ENCODE data around the gene DTX2. TPM values are rescaled to one million over a fixed set of nuclear protein-coding genes. Genes with fewer than 3 reads are reported as not detected.
"Not testable (repeated sequence)": the region's sequence is repeated elsewhere in the genome, so short reads cannot be mapped to it uniquely, and the experiment has no call there.

The DTX2 gene
- polyA plus RNA-seq, 4 donors = 16.0 to 41.2 (median 30.9) TPM

DNA sequence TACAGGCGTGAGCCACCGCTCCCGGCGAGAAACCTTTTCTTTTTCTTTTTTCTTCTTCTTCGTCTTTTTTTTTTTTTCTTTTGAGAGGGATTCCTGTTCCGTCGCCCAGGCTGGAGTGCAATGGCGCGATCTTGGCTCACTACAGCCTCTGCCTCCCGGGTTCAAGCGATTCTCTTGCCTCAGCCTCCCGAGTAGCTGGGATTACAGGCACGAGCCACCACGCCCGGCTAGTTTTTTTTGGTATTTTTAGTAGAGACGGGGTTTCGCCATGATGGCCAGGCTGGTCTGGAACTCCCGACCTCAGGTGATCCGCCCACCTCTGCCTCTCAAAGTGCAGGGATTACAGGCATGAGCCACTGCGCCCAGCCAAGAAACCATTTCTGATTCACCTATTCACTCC, 742 bp upstream of the DTX2 start:
- not testable (repeated sequence) for FAIRE-seq; H3K9me3 ChIP-seq (ENCODE audit: control insufficient read depth in 2 of 2, insufficient read depth in 1 of 2, low read depth in 1 of 2, low read length in 1 of 2); H3K4me1 ChIP-seq (ENCODE audit: control insufficient read depth in 3 of 3, insufficient read depth in 2 of 3, low read depth in 1 of 3, low read length in 2 of 3); H3K36me3 ChIP-seq (ENCODE audit: control insufficient read depth in 3 of 3, insufficient read depth in 2 of 3, low read depth in 1 of 3, low read length in 3 of 3); H3K27ac ChIP-seq (ENCODE audit: low read depth in 1 of 3, low read length in 2 of 3); DNase-seq; H3K27me3 ChIP-seq (ENCODE audit: control insufficient read depth in 3 of 3, insufficient read depth in 3 of 3, low read length in 3 of 3); H3K4me3 ChIP-seq (ENCODE audit: low read depth in 1 of 3, low read length in 3 of 3)
- WGBS, 3 donors = 82 to 91% (median 90%) methylated on average over 9 to 14 of the region's 20 CpGs

- no CpG with 5 or more reads among the region's 17 CpGs for WGBS, 3 donors
- H3K27ac ChIP-seq (ENCODE audit: low read depth in 1 of 3, low read length in 2 of 3); DNase-seq; H3K36me3 ChIP-seq (ENCODE audit: control insufficient read depth in 3 of 3, insufficient read depth in 2 of 3, low read depth in 1 of 3, low read length in 3 of 3); H3K4me3 ChIP-seq (ENCODE audit: low read depth in 1 of 3, low read length in 3 of 3); H3K4me1 ChIP-seq (ENCODE audit: control insufficient read depth in 3 of 3, insufficient read depth in 2 of 3, low read depth in 1 of 3, low read length in 2 of 3); FAIRE-seq; H3K27me3 ChIP-seq (ENCODE audit: control insufficient read depth in 3 of 3, insufficient read depth in 3 of 3, low read length in 3 of 3); H3K9me3 ChIP-seq (ENCODE audit: control insufficient read depth in 2 of 2, insufficient read depth in 1 of 2, low read depth in 1 of 2, low read length in 1 of 2): not testable (repeated sequence)
These were observed 868 bp downstream of the DTX2 start for GRCh38 chr7:76462271-76462882.

DNA sequence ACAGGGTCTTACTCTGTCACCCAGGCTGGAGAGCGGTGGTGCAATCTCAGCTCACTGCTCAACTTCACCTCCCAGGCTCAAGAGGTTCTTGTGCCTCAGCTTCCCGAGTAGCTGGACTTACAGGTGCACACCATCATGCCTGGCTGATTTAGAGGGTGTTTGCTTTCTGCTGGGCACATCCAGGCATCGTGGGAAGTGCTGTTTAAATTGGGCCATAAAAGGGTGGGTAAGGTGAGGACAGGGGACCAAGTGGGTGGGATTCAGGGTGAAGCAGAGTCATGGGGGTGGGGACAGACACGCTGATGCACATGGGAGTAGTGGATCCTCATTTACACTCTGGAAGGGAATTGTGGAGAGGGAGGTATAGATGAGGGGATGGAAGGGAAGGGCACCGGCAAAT, 3.5 kb downstream of the DTX2 start:
- not testable (repeated sequence) for H3K36me3 ChIP-seq (ENCODE audit: control insufficient read depth in 3 of 3, insufficient read depth in 2 of 3, low read depth in 1 of 3, low read length in 3 of 3); FAIRE-seq; DNase-seq; H3K9me3 ChIP-seq (ENCODE audit: control insufficient read depth in 2 of 2, insufficient read depth in 1 of 2, low read depth in 1 of 2, low read length in 1 of 2); H3K4me1 ChIP-seq (ENCODE audit: control insufficient read depth in 3 of 3, insufficient read depth in 2 of 3, low read depth in 1 of 3, low read length in 2 of 3); H3K27ac ChIP-seq (ENCODE audit: low read depth in 1 of 3, low read length in 2 of 3); H3K27me3 ChIP-seq (ENCODE audit: control insufficient read depth in 3 of 3, insufficient read depth in 3 of 3, low read length in 3 of 3); H3K4me3 ChIP-seq (ENCODE audit: low read depth in 1 of 3, low read length in 3 of 3)
- WGBS, 3 donors = 31 to 61% (median 40%) methylated on average over 3 to 4 of the region's 5 CpGs

DNA sequence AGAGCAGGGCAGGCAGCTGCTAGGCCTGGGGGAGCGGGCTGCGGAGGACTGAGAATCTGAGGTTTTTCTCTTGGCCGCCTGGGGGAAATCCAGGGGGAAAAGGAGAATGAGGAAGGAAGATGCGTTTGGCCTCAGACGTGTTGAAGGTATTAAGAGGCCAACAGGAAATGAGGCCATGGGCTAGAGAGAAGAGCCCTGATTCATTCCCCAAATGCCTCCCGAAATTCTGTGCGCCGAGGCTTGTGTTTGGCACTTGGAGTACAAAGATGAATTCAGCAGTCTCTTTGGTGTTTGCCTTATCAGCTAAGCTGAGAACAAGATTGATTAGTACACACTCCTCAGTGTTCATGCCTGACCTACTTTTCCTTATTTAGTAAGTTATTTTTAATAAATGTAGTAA, 4.4 kb downstream of the DTX2 start:
- H3K4me1 ChIP-seq (ENCODE audit: control insufficient read depth in 3 of 3, insufficient read depth in 2 of 3, low read depth in 1 of 3, low read length in 2 of 3); H3K36me3 ChIP-seq (ENCODE audit: control insufficient read depth in 3 of 3, insufficient read depth in 2 of 3, low read depth in 1 of 3, low read length in 3 of 3); H3K27me3 ChIP-seq (ENCODE audit: control insufficient read depth in 3 of 3, insufficient read depth in 3 of 3, low read length in 3 of 3); DNase-seq; FAIRE-seq; H3K4me3 ChIP-seq (ENCODE audit: low read depth in 1 of 3, low read length in 3 of 3); H3K27ac ChIP-seq (ENCODE audit: low read depth in 1 of 3, low read length in 2 of 3); H3K9me3 ChIP-seq (ENCODE audit: control insufficient read depth in 2 of 2, insufficient read depth in 1 of 2, low read depth in 1 of 2, low read length in 1 of 2): not testable (repeated sequence)
- WGBS, 3 donors = no CpG with 5 or more reads among the region's 8 CpGs

GRCh38 chr7:76467743-76468404, 6.4 kb downstream of the DTX2 start:
- H3K4me1 ChIP-seq (ENCODE audit: control insufficient read depth in 3 of 3, insufficient read depth in 2 of 3, low read depth in 1 of 3, low read length in 2 of 3); H3K4me3 ChIP-seq (ENCODE audit: low read depth in 1 of 3, low read length in 3 of 3); FAIRE-seq; H3K27me3 ChIP-seq (ENCODE audit: control insufficient read depth in 3 of 3, insufficient read depth in 3 of 3, low read length in 3 of 3); H3K9me3 ChIP-seq (ENCODE audit: control insufficient read depth in 2 of 2, insufficient read depth in 1 of 2, low read depth in 1 of 2, low read length in 1 of 2); H3K36me3 ChIP-seq (ENCODE audit: control insufficient read depth in 3 of 3, insufficient read depth in 2 of 3, low read depth in 1 of 3, low read length in 3 of 3): not testable (repeated sequence)
- DNase-seq = peak; percentile 49 to 87
- WGBS, 3 donors = 17 to 54% (median 37%) methylated on average over 10 of the region's 14 CpGs
- peak overlapping the region in 2 of 3 donors; percentile 73 to 84 for H3K27ac ChIP-seq (ENCODE audit: low read depth in 1 of 3, low read length in 2 of 3)

DNA sequence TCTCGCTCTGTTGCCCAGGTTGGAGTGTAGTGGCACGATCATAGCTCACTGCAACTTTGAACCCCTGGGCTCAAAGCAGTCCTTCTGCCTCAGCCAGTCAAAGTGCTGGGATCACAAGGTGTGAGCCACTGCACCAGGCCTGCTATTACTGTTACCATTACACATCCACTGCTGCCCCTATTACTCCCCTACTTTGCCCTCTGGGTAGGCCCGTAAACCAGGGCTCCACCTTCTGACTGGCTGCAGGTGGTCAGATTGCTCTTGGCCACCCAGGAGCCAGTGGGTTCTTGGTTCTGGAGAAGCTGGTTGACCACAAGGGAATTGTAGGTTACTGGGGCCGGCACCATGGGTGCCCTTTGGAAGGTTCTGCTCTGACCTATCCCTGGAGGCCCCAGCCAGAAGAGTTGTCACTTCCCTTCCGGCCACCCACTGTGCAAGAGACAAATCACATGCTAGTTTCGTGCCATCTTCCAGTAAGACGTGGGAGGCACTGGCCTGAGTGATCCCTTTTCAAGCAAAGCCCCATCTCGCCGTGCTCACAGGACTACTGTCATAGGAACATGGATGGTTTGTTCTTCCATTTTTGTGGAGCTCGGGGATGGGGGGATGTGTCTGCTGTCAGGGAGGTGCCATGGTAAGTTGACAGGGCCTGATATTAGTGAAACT, 10.2 kb downstream of the DTX2 start:
- not testable (repeated sequence) for H3K4me1 ChIP-seq (ENCODE audit: control insufficient read depth in 3 of 3, insufficient read depth in 2 of 3, low read depth in 1 of 3, low read length in 2 of 3); H3K27me3 ChIP-seq (ENCODE audit: control insufficient read depth in 3 of 3, insufficient read depth in 3 of 3, low read length in 3 of 3); FAIRE-seq; H3K9me3 ChIP-seq (ENCODE audit: control insufficient read depth in 2 of 2, insufficient read depth in 1 of 2, low read depth in 1 of 2, low read length in 1 of 2); DNase-seq; H3K4me3 ChIP-seq (ENCODE audit: low read depth in 1 of 3, low read length in 3 of 3); H3K27ac ChIP-seq (ENCODE audit: low read depth in 1 of 3, low read length in 2 of 3)
- WGBS, 3 donors = 87% methylated on average over 7 to 9 of the region's 10 CpGs
- peaks cover 0 to 10% (median 0%) of the 10 kb centered on the region in 3 donors for H3K36me3 ChIP-seq (ENCODE audit: control insufficient read depth in 3 of 3, insufficient read depth in 2 of 3, low read depth in 1 of 3, low read length in 3 of 3)

DNA sequence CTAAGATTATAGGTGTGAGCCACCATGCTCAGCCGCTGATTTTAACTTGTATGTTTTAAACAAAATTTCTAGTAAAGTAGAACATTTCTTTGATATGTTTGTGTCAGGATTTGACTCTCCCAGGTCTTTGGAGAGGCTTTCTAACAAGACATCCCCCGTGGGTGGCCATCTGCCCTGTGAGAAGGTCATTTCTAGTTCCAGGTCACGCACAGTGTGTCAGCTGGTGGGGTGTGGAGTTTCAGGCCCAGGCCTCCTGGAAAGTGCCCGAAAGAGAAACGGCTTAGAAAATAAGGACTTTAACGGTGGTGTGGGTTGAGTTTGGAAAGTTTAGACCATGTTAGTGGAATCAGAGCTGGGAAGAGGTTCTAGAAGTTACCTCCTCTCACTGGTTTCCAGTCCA, 11.6 kb downstream of the DTX2 start:
- not testable (repeated sequence) for H3K4me1 ChIP-seq (ENCODE audit: control insufficient read depth in 3 of 3, insufficient read depth in 2 of 3, low read depth in 1 of 3, low read length in 2 of 3); H3K27ac ChIP-seq (ENCODE audit: low read depth in 1 of 3, low read length in 2 of 3)

DNA sequence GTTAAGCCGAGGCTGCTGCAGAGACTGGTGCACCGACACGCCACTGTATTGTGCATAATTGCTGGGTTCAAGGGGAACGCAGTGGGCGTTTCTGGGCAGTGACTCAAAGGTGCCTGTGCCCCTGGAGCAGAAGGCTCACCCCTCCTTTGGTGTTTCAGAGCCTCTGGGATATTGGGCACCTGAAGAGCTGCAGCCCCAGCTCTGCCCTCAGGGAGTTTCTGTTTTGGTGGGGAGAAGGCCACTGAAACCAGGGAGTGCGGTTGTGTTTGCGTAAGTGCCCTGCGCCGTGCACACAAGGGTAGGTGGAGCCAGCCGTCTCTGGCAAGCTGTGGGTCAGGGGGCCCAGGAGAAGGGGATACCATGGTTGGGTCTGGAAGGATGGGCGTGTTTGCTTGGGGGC, 14.8 kb downstream of the DTX2 start:
- 83 to 98% (median 88%) methylated on average over 1 to 6 of the region's 11 CpGs for WGBS, 3 donors
- H3K9me3 ChIP-seq (ENCODE audit: control insufficient read depth in 2 of 2, insufficient read depth in 1 of 2, low read depth in 1 of 2, low read length in 1 of 2); H3K27ac ChIP-seq (ENCODE audit: low read depth in 1 of 3, low read length in 2 of 3); FAIRE-seq; DNase-seq; H3K27me3 ChIP-seq (ENCODE audit: control insufficient read depth in 3 of 3, insufficient read depth in 3 of 3, low read length in 3 of 3); H3K4me3 ChIP-seq (ENCODE audit: low read depth in 1 of 3, low read length in 3 of 3); H3K4me1 ChIP-seq (ENCODE audit: control insufficient read depth in 3 of 3, insufficient read depth in 2 of 3, low read depth in 1 of 3, low read length in 2 of 3): not testable (repeated sequence)
- peaks cover 0 to 17% (median 0%) of the 10 kb centered on the region in 3 donors for H3K36me3 ChIP-seq (ENCODE audit: control insufficient read depth in 3 of 3, insufficient read depth in 2 of 3, low read depth in 1 of 3, low read length in 3 of 3)

More for the DNA sequence above, 11.6 kb downstream of the DTX2 start:
- H3K9me3 ChIP-seq (ENCODE audit: control insufficient read depth in 2 of 2, insufficient read depth in 1 of 2, low read depth in 1 of 2, low read length in 1 of 2); DNase-seq; H3K27me3 ChIP-seq (ENCODE audit: control insufficient read depth in 3 of 3, insufficient read depth in 3 of 3, low read length in 3 of 3); H3K4me3 ChIP-seq (ENCODE audit: low read depth in 1 of 3, low read length in 3 of 3); FAIRE-seq; H3K36me3 ChIP-seq (ENCODE audit: control insufficient read depth in 3 of 3, insufficient read depth in 2 of 3, low read depth in 1 of 3, low read length in 3 of 3): not testable (repeated sequence)
- WGBS, 3 donors = 76 to 92% (median 89%) methylated on average over 1 to 2 of the region's 6 CpGs
